HL-60 (cell line): ENCODE measurements around the gene MTR.

Experiments used
- DNase-seq, 2 experiments: peaks; one replicate each; pipeline ENCODE4 v3.0.0-alpha.2; 2010 to 2020; ENCODE audit warnings: low read depth in 1 of 2, low spot score in 1 of 2
- H3K27ac ChIP-seq: fragments of 250-450 bp; sonication (Bioruptor Pico); replicated peaks from 2 replicates; pipeline ENCODE4 v1.5.1; 2020; ENCODE audit warnings: mild to moderate bottlenecking, moderate library complexity
- H3K27me3 ChIP-seq: fragments of 250-450 bp; sonication (Bioruptor Pico); 2 replicates; pipeline ENCODE4 v1.5.1; 2021; ENCODE audit warnings: mild to moderate bottlenecking, moderate library complexity; ENCODE audit not compliant: insufficient read depth, poor library complexity, severe bottlenecking
- H3K4me3 ChIP-seq: replicated peaks from 2 replicates; pipeline ENCODE4 v1.5.1; 2011; ENCODE audit warnings: mild to moderate bottlenecking, control low read depth, low read length; ENCODE audit not compliant: insufficient read depth
- CTCF ChIP-seq: IDR thresholded peaks from one replicate; pipeline ENCODE4 v1.5.1; 2011; ENCODE audit warnings: low read length, control low read depth, inconsistent platforms; ENCODE audit not compliant: insufficient read depth
- GABPA ChIP-seq: IDR thresholded peaks from 2 replicates; pipeline ENCODE4 v1.6.1; 2012; ENCODE audit warnings: low read depth
- POLR2AphosphoS5 ChIP-seq: IDR thresholded peaks from 2 replicates; pipeline ENCODE4 v1.6.1; 2012; ENCODE audit warnings: low read depth
- REST ChIP-seq: IDR thresholded peaks from 2 replicates; pipeline ENCODE4 v1.6.1; 2012; ENCODE audit warnings: low read depth; ENCODE audit not compliant: insufficient replicate concordance
- SPI1 ChIP-seq: IDR thresholded peaks from 2 replicates; pipeline ENCODE4 v1.6.1; 2012; ENCODE audit warnings: low read depth, mild to moderate bottlenecking, borderline replicate concordance

Gene MTR

GRCh38 chr1:236837115-236837514, 42.0 kb downstream of the MTR start:
- Histone ChIP-seq H3K4me3 (no peak overlapping the region), H3K27me3 (no peaks in the 10 kb centered on the region), H3K27ac (no peak overlapping the region)
- DNase-seq, result no peak
- TF ChIP-seq POLR2AphosphoS5 (no peak), REST (no peak), CTCF (no peak), GABPA (no peak), SPI1 (no peak)

- DNase-seq, result no peak
- H3K4me3 ChIP-seq, result no peak overlapping the region
- H3K27ac ChIP-seq, result no peak overlapping the region
- H3K27me3 ChIP-seq, result no peaks in the 10 kb centered on the region
- TF ChIP-seq GABPA (no peak), REST (no peak), CTCF (no peak)
Measured at GRCh38 chr1:236837897-236838296, 42.8 kb downstream of the MTR start.

- Histone ChIP-seq H3K27ac (no peak overlapping the region), H3K4me3 (no peak overlapping the region), H3K27me3 (no peaks in the 10 kb centered on the region)
- DNase-seq, result no peak
- TF ChIP-seq REST (no peak), SPI1 (no peak), POLR2AphosphoS5 (no peak), CTCF (no peak), GABPA (no peak)
Measured at GRCh38 chr1:236841341-236841740, 46.2 kb downstream of the MTR start.
